MM.1S (cell line): ENCODE data around the gene TMPRSS9.

Experiments
- DNase-seq: peaks from one replicate; pipeline ENCODE4 v3.0.0-alpha.2; 2015
- H2AFZ ChIP-seq: fragments of 300-600 bp; sonication (generic); 2 replicates; pipeline ENCODE4 v1.6.0; 2016; ENCODE audit warnings: antibody characterized with exemption, low read length
- H3F3A ChIP-seq: fragments of 300-600 bp; sonication (generic); 2 replicates; pipeline ENCODE4 v1.6.1; 2016; ENCODE audit warnings: mild to moderate bottlenecking, antibody characterized with exemption, low read length, moderate library complexity, mixed read lengths; ENCODE audit not compliant: insufficient read depth
- H3K27ac ChIP-seq: fragments of 300-600 bp; sonication (generic); 2 replicates; pipeline ENCODE4 v1.5.1; 2016; ENCODE audit warnings: mild to moderate bottlenecking, low read length
- H3K27me3 ChIP-seq: fragments of 300-600 bp; sonication (generic); replicated peaks from 2 replicates; pipeline ENCODE4 v1.6.0; 2016; ENCODE audit warnings: low read length; ENCODE audit not compliant: insufficient read depth
- H3K36me3 ChIP-seq: fragments of 300-600 bp; sonication (generic); replicated peaks from 2 replicates; pipeline ENCODE4 v1.6.1; 2016; ENCODE audit warnings: mild to moderate bottlenecking, low read length, mixed read lengths; ENCODE audit not compliant: insufficient read depth
- H3K4me1 ChIP-seq: fragments of 300-600 bp; sonication (generic); 2 replicates; pipeline ENCODE4 v1.6.1; 2016; ENCODE audit warnings: low read length, mixed read lengths
- H3K4me2 ChIP-seq: fragments of 300-600 bp; sonication (generic); 2 replicates; pipeline ENCODE4 v1.6.0; 2016; ENCODE audit warnings: low read depth, low read length
- H3K4me3 ChIP-seq: fragments of 300-600 bp; sonication (generic); 2 replicates; pipeline ENCODE4 v1.5.1; 2016; ENCODE audit warnings: low read length, mixed read lengths
- H3K79me2 ChIP-seq: fragments of 300-600 bp; sonication (generic); 2 replicates; pipeline ENCODE4 v1.6.1; 2016; ENCODE audit warnings: mixed run types, low read length, mixed read lengths
- H3K9ac ChIP-seq: fragments of 300-600 bp; sonication (generic); 2 replicates; pipeline ENCODE4 v1.6.1; 2016; ENCODE audit warnings: low read length, mixed read lengths
- H3K9me2 ChIP-seq: fragments of 300-600 bp; sonication (generic); replicated peaks from 2 replicates; pipeline ENCODE4 v1.6.1; 2016; ENCODE audit warnings: mild to moderate bottlenecking, low read length, mixed read lengths; ENCODE audit not compliant: insufficient read depth
- H3K9me3 ChIP-seq: fragments of 300-600 bp; sonication (generic); replicated peaks from 2 replicates; pipeline ENCODE4 v1.6.1; 2016; ENCODE audit warnings: mild to moderate bottlenecking, low read length, mixed read lengths; ENCODE audit not compliant: insufficient read depth
- H4K20me1 ChIP-seq: fragments of 300-600 bp; sonication (generic); 2 replicates; pipeline ENCODE4 v1.6.1; 2016; ENCODE audit warnings: mild to moderate bottlenecking, low read length, moderate library complexity, mixed read lengths; ENCODE audit not compliant: insufficient read depth
- CTCF ChIP-seq: fragments of 300-600 bp; sonication (generic); IDR thresholded peaks from 2 replicates; pipeline ENCODE4 v1.5.1; 2016; ENCODE audit warnings: antibody characterized with exemption, low read length, mixed read lengths
- EZH2 ChIP-seq: fragments of 300-600 bp; sonication (generic); optimal IDR thresholded peaks from 2 replicates; pipeline ENCODE3; 2017; ENCODE audit warnings: low read depth, mild to moderate bottlenecking, antibody characterized with exemption, low read length, mixed read lengths
- EZH2phosphoT487 ChIP-seq: fragments of 300-600 bp; sonication (generic); IDR thresholded peaks from 2 replicates; pipeline ENCODE4 v1.6.1; 2018; ENCODE audit warnings: antibody characterized with exemption, low read length

Gene TMPRSS9

DNA sequence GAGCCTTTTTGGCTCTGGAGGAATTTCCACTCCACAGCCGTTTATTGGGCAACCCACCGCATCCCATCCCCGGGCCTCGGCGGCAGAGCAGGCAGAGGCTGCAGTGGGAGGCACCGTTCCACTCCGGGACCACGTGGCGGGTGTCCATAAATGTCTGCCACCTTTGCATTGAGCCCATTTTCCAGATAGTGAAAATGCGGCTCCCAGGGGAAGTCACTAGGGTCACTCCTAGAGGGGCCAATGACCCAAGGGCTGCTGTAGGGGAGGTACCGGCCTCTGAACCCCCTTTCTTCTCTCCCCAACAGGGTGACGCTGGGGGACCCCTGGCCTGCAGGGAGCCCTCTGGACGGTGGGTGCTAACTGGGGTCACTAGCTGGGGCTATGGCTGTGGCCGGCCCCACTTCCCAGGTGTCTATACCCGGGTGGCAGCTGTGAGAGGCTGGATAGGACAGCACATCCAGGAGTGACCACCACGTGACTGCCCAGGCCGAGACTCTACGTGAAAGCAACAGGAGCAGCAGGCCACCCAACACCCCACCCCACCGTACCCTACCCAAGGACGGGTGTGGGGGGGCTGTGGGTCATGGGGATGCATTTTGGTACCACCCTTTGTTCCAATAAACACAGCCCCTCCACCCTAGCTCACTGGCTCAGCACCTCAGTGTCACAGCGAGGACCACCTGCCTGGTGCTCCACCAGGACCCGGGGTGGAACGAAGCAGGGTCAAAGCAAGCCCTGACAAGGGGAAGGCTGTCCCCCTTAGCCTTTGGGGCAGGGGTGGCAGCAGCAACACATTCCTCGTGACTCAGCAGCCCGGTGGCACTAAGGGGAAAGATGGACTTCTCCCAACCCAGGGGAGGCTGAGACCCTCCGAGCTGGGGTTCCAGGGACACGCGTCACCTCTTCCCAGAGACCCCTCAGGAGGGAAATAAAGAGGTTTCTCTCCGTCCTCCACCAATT, 65.8 kb downstream of the TMPRSS9 start:
- TF ChIP-seq EZH2phosphoT487 (no peak), CTCF (no peak), EZH2 (no peak)
- Histone ChIP-seq H3K79me2 (peaks cover 66% of the 10 kb centered on the region), H2AFZ (no peak overlapping the region), H3F3A (peaks cover 27% of the 10 kb centered on the region), H3K9me2 (no peaks in the 10 kb centered on the region), H3K4me2 (peak overlapping the region; percentile 91), H3K4me3 (peak overlapping the region; percentile 86), H3K27ac (no peak overlapping the region; the same call in 1 of the 2 replicates), H3K4me1 (peaks cover 8% of the 10 kb centered on the region; the same call in 1 of the 2 replicates), H3K27me3 (no peaks in the 10 kb centered on the region), H3K9ac (peak overlapping the region; percentile 95), H3K36me3 (peaks cover 25% of the 10 kb centered on the region; the same call in 1 of the 2 replicates), H3K9me3 (no peaks in the 10 kb centered on the region), H4K20me1 (peaks cover 2% of the 10 kb centered on the region; the same call in 1 of the 2 replicates)
- no peak for DNase-seq

DNA sequence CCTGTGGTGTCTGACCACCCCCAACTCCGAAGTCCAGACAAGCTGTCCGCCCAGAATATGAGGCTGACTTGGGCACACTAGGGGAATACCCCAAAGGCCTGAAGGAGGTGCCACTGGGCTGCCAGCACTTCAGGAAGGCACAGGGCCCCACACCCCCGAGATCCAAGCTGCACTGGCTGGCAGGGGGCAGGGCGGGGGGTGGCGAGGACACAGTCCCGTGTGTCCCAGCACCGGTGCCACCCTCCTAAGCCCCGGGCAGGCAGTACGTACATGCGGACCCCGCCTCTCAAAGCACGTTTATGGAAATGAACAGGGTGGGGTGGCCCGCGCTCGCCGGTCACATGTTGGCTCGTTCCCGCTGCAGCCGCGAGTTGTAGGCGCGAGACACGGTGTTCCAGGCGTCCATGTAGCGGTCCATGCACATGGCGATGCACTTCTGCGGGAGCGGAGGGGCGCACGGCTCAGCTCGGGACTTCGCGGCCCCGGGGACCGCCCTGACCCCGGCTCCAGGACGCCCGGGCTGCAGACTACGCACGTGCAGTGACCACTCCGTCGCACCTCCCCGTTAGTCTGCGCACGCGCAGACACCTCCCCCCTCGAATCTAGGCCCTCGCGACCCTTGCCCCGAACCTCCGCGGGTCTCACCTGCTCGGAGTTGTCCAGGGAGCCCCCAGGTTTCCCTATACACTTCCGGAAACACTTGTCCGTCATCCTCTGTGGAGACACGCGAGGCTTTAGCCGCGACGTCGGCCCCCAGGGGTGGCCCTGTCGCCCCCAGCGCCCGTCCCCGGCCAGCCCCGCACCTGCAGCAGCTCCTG, 66.8 kb downstream of the TMPRSS9 start:
- Histone ChIP-seq H3K4me1 (peaks cover 8% of the 10 kb centered on the region; the same call in 1 of the 2 replicates), H3K27ac (peak overlapping the region; percentile 73), H3K4me3 (peak overlapping the region; percentile 86), H3K9me2 (no peaks in the 10 kb centered on the region), H2AFZ (0 out of 2 replicates have a peak overlapping the region, but pooled peaks have one; percentile 26), H3F3A (peaks cover 27% of the 10 kb centered on the region), H3K9me3 (no peaks in the 10 kb centered on the region), H3K36me3 (peaks cover 28% of the 10 kb centered on the region; the same call in 1 of the 2 replicates), H3K4me2 (peak overlapping the region; percentile 91), H4K20me1 (peaks cover 2% of the 10 kb centered on the region; the same call in 1 of the 2 replicates), H3K27me3 (no peaks in the 10 kb centered on the region), H3K79me2 (peaks cover 60% of the 10 kb centered on the region), H3K9ac (peak overlapping the region; percentile 95)
- peak; percentile 66 for DNase-seq
- no peak for TF ChIP-seq EZH2phosphoT487
- 0 out of 2 replicates have a peak, but pooled peaks have one; percentile 13 for TF ChIP-seq CTCF

DNA sequence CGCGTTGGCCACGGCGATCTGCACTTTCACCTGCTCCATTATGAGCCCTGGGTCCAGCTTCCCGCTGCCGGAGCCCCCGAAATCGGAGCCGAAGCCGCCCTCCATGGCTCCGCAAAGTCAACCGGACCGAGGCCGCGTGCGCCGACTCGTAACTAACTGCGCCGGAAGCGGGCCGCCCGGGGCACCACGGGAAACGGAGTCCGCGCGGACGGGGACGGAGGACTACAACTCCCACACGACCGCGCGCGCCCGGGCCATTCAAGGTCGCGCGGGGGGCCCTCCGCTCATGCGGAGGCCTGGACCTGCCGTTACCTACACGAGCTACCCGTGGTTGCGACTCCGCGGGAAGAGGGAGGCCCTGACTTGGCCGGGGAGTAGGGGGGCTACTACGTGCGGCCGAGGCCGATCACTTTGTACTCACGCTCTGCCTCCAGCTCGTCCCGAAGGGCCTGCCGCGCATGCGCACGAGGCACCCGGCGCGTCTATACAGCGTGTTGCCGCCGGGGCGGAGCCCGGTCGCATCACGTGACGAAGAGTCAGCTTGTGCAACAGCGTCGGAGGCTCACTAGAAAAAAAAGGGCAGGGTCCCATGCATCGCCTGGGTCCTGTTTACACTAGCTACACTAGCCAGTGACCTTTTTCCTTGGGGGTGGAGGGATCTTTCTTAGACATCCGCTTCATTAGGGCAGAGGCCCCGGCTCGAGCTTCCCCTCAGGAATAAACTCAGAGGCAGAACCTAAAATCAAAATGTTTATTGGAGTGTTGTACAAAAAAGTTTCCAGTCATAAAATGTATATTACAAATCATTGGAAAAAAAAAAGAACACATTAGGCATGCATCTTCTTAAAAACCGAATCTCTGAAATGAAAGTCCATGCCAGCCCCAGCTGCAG, 67.6 kb downstream of the TMPRSS9 start, which contains the start of gene TIMM13:
Gene TIMM13 (minus strand): TSS at position 158 of the 892 bp plus-strand sequence. CDS start 53 bp downstream, at position 105.
- peaks cover 35% of the 10 kb centered on the region for H3K36me3 ChIP-seq
- H3K79me2 ChIP-seq = peaks cover 59% of the 10 kb centered on the region

More for the DNA sequence above, 67.6 kb downstream of the TMPRSS9 start, which contains the start of gene TIMM13:
- TF ChIP-seq EZH2phosphoT487 = no peak
- TF ChIP-seq CTCF = no peak
- no peak for TF ChIP-seq EZH2
- H3K4me1 ChIP-seq = peaks cover 8% of the 10 kb centered on the region; the same call in 1 of the 2 replicates
- H3K4me3 ChIP-seq = peak within 1 kb of the TSS; percentile 86
- peak; percentile 100 for DNase-seq
- no peaks in the 10 kb centered on the region for H3K27me3 ChIP-seq
- peak within 1 kb of the TSS; percentile 95 for H3K9ac ChIP-seq
- H2AFZ ChIP-seq = peak within 1 kb of the TSS; percentile 28
- H4K20me1 ChIP-seq = peaks cover 2% of the 10 kb centered on the region; the same call in 1 of the 2 replicates
- H3F3A ChIP-seq = peaks cover 27% of the 10 kb centered on the region
- no peaks in the 10 kb centered on the region for H3K9me3 ChIP-seq
- H3K4me2 ChIP-seq = peak within 1 kb of the TSS; percentile 91
- H3K27ac ChIP-seq = peak within 1 kb of the TSS; percentile 73
- no peaks in the 10 kb centered on the region for H3K9me2 ChIP-seq
